ENCODE results near the gene ITGA11. TPM values are rescaled to one million over a fixed set of nuclear protein-coding genes. Genes with fewer than 3 reads are reported as not detected.

Gene ITGA11
- total RNA-seq, 2 experiments from 2014 or later, result under 0.01 TPM; not detected in 1

DNA sequence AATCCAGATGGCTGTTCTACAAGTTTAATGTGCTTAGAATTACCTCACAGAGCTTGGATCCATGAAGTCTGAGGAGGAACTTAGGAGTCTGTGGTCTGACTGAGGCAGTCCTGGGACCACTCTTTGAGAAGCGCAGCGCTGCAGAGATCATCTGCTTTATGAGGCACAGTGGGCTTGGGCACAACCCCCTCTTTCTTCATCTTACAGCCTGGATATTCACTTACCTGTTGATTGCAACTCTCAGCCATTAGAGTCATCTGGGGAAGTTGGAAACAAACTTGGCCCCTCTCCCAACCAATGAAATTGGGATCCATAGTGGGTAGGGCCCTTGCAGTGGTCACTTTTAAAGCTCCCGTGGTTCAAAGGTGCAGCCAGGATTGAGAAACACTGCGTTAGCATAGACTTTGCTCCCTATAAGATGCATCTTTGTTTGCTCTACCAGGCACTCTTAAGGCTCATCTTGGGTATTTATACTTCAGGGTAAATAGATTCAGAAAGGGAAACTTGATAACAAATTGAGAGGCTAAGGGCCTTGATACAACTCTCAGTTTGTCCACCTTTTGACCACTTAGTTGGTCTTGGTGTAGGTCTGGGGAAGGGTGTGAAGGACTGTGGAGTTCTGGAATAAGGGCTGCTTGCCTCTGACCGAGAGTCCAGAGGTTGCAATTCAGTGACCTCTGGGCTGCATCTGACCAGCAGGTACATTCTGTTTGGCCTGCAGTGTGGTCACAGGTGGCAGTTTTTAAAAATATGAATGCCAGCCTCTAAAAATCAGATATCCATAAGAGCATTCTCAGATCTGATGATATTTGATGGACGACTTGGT, 131.6 kb downstream of the ITGA11 start:
- H3K4me3 ChIP-seq (ENCODE audit: low read depth, low read length, poor library complexity, severe bottlenecking), result no peak overlapping the region
- no peaks in the 10 kb centered on the region for H4K20me1 ChIP-seq (ENCODE audit: insufficient read depth, low read length)
- H3K9me3 ChIP-seq (ENCODE audit: low read length), result no peaks in the 10 kb centered on the region
- ChIA-PET POLR2A (interaction anchor here (0.7 kb wide), 1 partner anchor 44 kb away, joined by 3 read pairs; no protein-coding TSS in a partner anchor), CTCF (ENCODE audit: unreplicated experiment) (no interaction called here)
- H3K36me3 ChIP-seq (ENCODE audit: insufficient read depth, low read length), result peaks cover 8% of the 10 kb centered on the region; the same call in 1 of the 2 replicates
- intact Hi-C loops (cut with micrococcal nuclease; ENCODE audit: unreplicated experiment), result no loop called here
- H3K4me1 ChIP-seq (ENCODE audit: insufficient read depth, low read length, poor library complexity, severe bottlenecking), result peaks cover 29% of the 10 kb centered on the region
- no TSS peak for BruUV-seq (replicated peaks)
- H3K27ac ChIP-seq (ENCODE audit: low read depth, low read length, poor library complexity, severe bottlenecking), result no peak overlapping the region
- TF ChIP-seq, protein P1, sequence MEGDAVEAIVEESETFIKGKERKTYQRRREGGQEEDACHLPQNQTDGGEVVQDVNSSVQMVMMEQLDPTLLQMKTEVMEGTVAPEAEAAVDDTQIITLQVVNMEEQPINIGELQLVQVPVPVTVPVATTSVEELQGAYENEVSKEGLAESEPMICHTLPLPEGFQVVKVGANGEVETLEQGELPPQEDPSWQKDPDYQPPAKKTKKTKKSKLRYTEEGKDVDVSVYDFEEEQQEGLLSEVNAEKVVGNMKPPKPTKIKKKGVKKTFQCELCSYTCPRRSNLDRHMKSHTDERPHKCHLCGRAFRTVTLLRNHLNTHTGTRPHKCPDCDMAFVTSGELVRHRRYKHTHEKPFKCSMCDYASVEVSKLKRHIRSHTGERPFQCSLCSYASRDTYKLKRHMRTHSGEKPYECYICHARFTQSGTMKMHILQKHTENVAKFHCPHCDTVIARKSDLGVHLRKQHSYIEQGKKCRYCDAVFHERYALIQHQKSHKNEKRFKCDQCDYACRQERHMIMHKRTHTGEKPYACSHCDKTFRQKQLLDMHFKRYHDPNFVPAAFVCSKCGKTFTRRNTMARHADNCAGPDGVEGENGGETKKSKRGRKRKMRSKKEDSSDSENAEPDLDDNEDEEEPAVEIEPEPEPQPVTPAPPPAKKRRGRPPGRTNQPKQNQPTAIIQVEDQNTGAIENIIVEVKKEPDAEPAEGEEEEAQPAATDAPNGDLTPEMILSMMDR (conservative IDR thresholded peaks at IDR 0.05; ENCODE audit: low read length), result no peak
- no peak for TF ChIP-seq EZH2phosphoT487 (IDR thresholded peaks at IDR 0.05; ENCODE audit: borderline replicate concordance, low read depth, low read length)
- H2AFZ ChIP-seq (ENCODE audit: low read length), result no peak overlapping the region
- no peak overlapping the region for H3K4me2 ChIP-seq (ENCODE audit: low read length)
- DNase-seq (ENCODE audit: low spot score), result no peak
- no peaks in the 10 kb centered on the region for H3K9me2 ChIP-seq (ENCODE audit: insufficient read depth, low read length)
- H3K79me2 ChIP-seq (ENCODE audit: insufficient read depth, low read depth, low read length), result no peaks in the 10 kb centered on the region

DNA sequence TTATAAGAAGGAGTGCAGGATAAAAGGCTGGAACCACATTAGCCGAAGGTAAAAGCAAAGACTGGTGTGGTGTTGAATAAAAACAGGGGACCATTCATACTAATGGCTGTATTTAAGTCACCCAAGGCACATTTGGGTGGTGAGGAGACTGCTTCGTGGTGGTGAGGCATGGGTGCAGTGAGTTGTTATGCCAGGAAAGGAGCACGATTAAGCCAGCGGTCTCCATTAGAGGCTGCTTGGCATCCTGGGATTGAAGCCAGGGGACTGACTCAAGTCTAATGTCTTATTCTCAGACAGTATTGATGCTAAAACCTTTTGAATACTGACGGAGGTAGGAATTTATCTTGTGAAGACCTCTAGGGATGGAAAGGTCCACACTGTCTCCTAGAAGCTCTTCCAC, 132.5 kb downstream of the ITGA11 start:
- peaks cover 29% of the 10 kb centered on the region for H3K4me1 ChIP-seq (ENCODE audit: insufficient read depth, low read length, poor library complexity, severe bottlenecking)
- no peaks in the 10 kb centered on the region for H4K20me1 ChIP-seq (ENCODE audit: insufficient read depth, low read length)
- peak overlapping the region; percentile 42 for H3K4me3 ChIP-seq (ENCODE audit: low read depth, low read length, poor library complexity, severe bottlenecking)
- H2AFZ ChIP-seq (ENCODE audit: low read length), result no peak overlapping the region
- DNase-seq (ENCODE audit: low spot score), result no peak
- POLR2A ChIA-PET, result interaction anchor here (0.6 to 1.4 kb wide), 3 partner anchors 10 to 432 kb away, joined by 3 to 4 read pairs (median 3); no protein-coding TSS in a partner anchor
- no peaks in the 10 kb centered on the region for H3K9me3 ChIP-seq (ENCODE audit: low read length)
- peak overlapping the region; percentile 79 for H3K4me2 ChIP-seq (ENCODE audit: low read length)
- BruUV-seq (replicated peaks), result no TSS peak
- H3K79me2 ChIP-seq (ENCODE audit: insufficient read depth, low read depth, low read length), result no peaks in the 10 kb centered on the region
- H3K9me2 ChIP-seq (ENCODE audit: insufficient read depth, low read length), result no peaks in the 10 kb centered on the region
- TF ChIP-seq, protein P1 (conservative IDR thresholded peaks at IDR 0.05; ENCODE audit: low read length), result no peak
- no peak for TF ChIP-seq EZH2phosphoT487 (IDR thresholded peaks at IDR 0.05; ENCODE audit: borderline replicate concordance, low read depth, low read length)
- intact Hi-C loops (cut with micrococcal nuclease; ENCODE audit: unreplicated experiment), result loop anchor here (2.0 kb wide), 1 partner anchor 21 kb away; no protein-coding TSS in a partner anchor
- peaks cover 10% of the 10 kb centered on the region; the same call in 1 of the 2 replicates for H3K36me3 ChIP-seq (ENCODE audit: insufficient read depth, low read length)
- CTCF ChIA-PET (ENCODE audit: unreplicated experiment), result no interaction called here
- peak overlapping the region; percentile 46 for H3K27ac ChIP-seq (ENCODE audit: low read depth, low read length, poor library complexity, severe bottlenecking)
